Smooth muscle cell (in vitro differentiated cells): ENCODE measurements around the gene LYPD8. TPM values are rescaled to one million over a fixed set of nuclear protein-coding genes. Genes with fewer than 3 reads are reported as not detected.

Experiments
- DNase-seq: peaks from one replicate; lab custom pipeline; 2025; ENCODE audit not compliant: unreplicated experiment; lab: John Stamatoyannopoulos, UW
- H2AFZ ChIP-seq: fragments of 200-600 bp; sonication (generic); 2 replicates; pipeline ENCODE4 v1.6.0; 2016; ENCODE audit warnings: antibody characterized with exemption, low read depth, mild to moderate bottlenecking
- H3F3A ChIP-seq: fragments of 200-600 bp; sonication (generic); 2 replicates; pipeline ENCODE4 v1.6.0; 2017; ENCODE audit warnings: antibody characterized with exemption, low read depth
- H3K27ac ChIP-seq: fragments of 200-600 bp; sonication (generic); 2 replicates; pipeline ENCODE4 v1.5.1; 2016; ENCODE audit warnings: low read depth, mild to moderate bottlenecking
- H3K27me3 ChIP-seq: fragments of 200-600 bp; sonication (generic); 2 replicates; pipeline ENCODE4 v1.6.1; 2016; ENCODE audit warnings: low read depth, mild to moderate bottlenecking
- H3K36me3 ChIP-seq: fragments of 200-600 bp; sonication (generic); 2 replicates; pipeline ENCODE4 v1.5.1; 2016; ENCODE audit warnings: low read depth
- H3K4me1 ChIP-seq: fragments of 200-600 bp; sonication (generic); 2 replicates; pipeline ENCODE4 v1.5.1; 2016; ENCODE audit warnings: low read depth
- H3K4me2 ChIP-seq: fragments of 200-600 bp; sonication (generic); 2 replicates; pipeline ENCODE4 v1.6.0; 2016; ENCODE audit warnings: mild to moderate bottlenecking
- H3K4me3 ChIP-seq: fragments of 200-600 bp; sonication (generic); 2 replicates; pipeline ENCODE4 v1.5.1; 2016; ENCODE audit warnings: mild to moderate bottlenecking
- H3K79me2 ChIP-seq: fragments of 200-600 bp; sonication (generic); 2 replicates; pipeline ENCODE4 v1.6.0; 2016; ENCODE audit warnings: low read depth, mild to moderate bottlenecking
- H3K9ac ChIP-seq: fragments of 200-600 bp; sonication (generic); 2 replicates; pipeline ENCODE4 v1.6.0; 2016; ENCODE audit warnings: low read depth
- H3K9me3 ChIP-seq: fragments of 200-600 bp; sonication (generic); replicated peaks from 2 replicates; pipeline ENCODE4 v1.5.1; 2016; ENCODE audit warnings: low read depth
- H4K20me1 ChIP-seq: fragments of 200-600 bp; sonication (generic); 2 replicates; pipeline ENCODE4 v1.6.0; 2016; ENCODE audit warnings: low read depth
- CTCF ChIP-seq: fragments of 200-600 bp; sonication (generic); IDR thresholded peaks from 2 replicates; pipeline ENCODE4 v1.5.1; 2017; ENCODE audit warnings: borderline replicate concordance, mild to moderate bottlenecking, antibody characterized with exemption; ENCODE audit not compliant: insufficient read depth, poor library complexity, severe bottlenecking
- WGBS: methylation state at CpG from one replicate; pipeline ENCODE4 v1.1.7; 2016; ENCODE audit warnings: low lambda C conversion rate; 5-methylcytosine and 5-hydroxymethylcytosine counted together
- polyA plus RNA-seq: library from polyadenylated mRNA; unstranded; fragments of >200 nt; fragmentation: Nextera tagmentation; extraction: Ambion mirVana; gene quantifications from 2 replicates; pipeline ENCODE4 v1.2.1, GENCODE V29; 2016
- total RNA-seq: library from RNA; depleted of rRNA; stranded (reverse); fragments of >200 nt; gene quantifications from 2 replicates; pipeline ENCODE4 v1.2.3, GENCODE V29; 2014

LYPD8 gene
- total and polyA plus RNA-seq, 2 experiments from 2014 or later, result not detected

- 56% methylated on average over 1 of the region's 1 CpG for WGBS
- no peak for DNase-seq
- H3K27me3 ChIP-seq, result no peaks in the 10 kb centered on the region
- no peak for TF ChIP-seq CTCF
- H3K4me3 ChIP-seq, result no peak overlapping the region
- H3K79me2 ChIP-seq, result no peaks in the 10 kb centered on the region
- H3K4me2 ChIP-seq, result no peak overlapping the region
- no peaks in the 10 kb centered on the region for H3K4me1 ChIP-seq
- H3K36me3 ChIP-seq, result no peaks in the 10 kb centered on the region
- peaks cover 24% of the 10 kb centered on the region for H3K9me3 ChIP-seq
- no peaks in the 10 kb centered on the region for H4K20me1 ChIP-seq
- H2AFZ ChIP-seq, result no peak overlapping the region
- H3K27ac ChIP-seq, result no peak overlapping the region
- no peaks in the 10 kb centered on the region for H3F3A ChIP-seq
- H3K9ac ChIP-seq, result no peak overlapping the region
These were observed 56.5 kb downstream of the LYPD8 start for GRCh38 chr1:248699099-248699498.

GRCh38 chr1:248697907-248698306 lies 57.7 kb downstream of the LYPD8 start:
- TF ChIP-seq CTCF, result no peak
- no peak overlapping the region for H3K4me3 ChIP-seq
- H3K27me3 ChIP-seq, result no peaks in the 10 kb centered on the region
- H4K20me1 ChIP-seq, result no peaks in the 10 kb centered on the region
- 73% methylated on average over 6 of the region's 6 CpGs for WGBS
- H3K4me1 ChIP-seq, result no peaks in the 10 kb centered on the region
- H3K4me2 ChIP-seq, result no peak overlapping the region
- H3K27ac ChIP-seq, result no peak overlapping the region
- no peaks in the 10 kb centered on the region for H3F3A ChIP-seq
- H3K9ac ChIP-seq, result no peak overlapping the region
- no peak overlapping the region for H2AFZ ChIP-seq
- H3K36me3 ChIP-seq, result no peaks in the 10 kb centered on the region
- peaks cover 24% of the 10 kb centered on the region for H3K9me3 ChIP-seq
- no peak for DNase-seq
- H3K79me2 ChIP-seq, result no peaks in the 10 kb centered on the region

- H3K4me3 ChIP-seq, result no peak overlapping the region
- H3K79me2 ChIP-seq, result no peaks in the 10 kb centered on the region
- DNase-seq, result no peak
- TF ChIP-seq CTCF, result no peak
- H3K9me3 ChIP-seq, result peaks cover 24% of the 10 kb centered on the region
- 68% methylated on average over 3 of the region's 3 CpGs for WGBS
- no peak overlapping the region for H2AFZ ChIP-seq
- H3F3A ChIP-seq, result no peaks in the 10 kb centered on the region
- no peaks in the 10 kb centered on the region for H3K27me3 ChIP-seq
- H3K4me2 ChIP-seq, result no peak overlapping the region
- H4K20me1 ChIP-seq, result no peaks in the 10 kb centered on the region
- no peaks in the 10 kb centered on the region for H3K36me3 ChIP-seq
- H3K27ac ChIP-seq, result no peak overlapping the region
- H3K4me1 ChIP-seq, result no peaks in the 10 kb centered on the region
- H3K9ac ChIP-seq, result no peak overlapping the region
These were observed 58.8 kb downstream of the LYPD8 start for GRCh38 chr1:248696774-248697173.

GRCh38 chr1:248696261-248696660 lies 59.3 kb downstream of the LYPD8 start:
- TF ChIP-seq CTCF, result no peak
- no peak overlapping the region for H3K27ac ChIP-seq
- H3K9ac ChIP-seq, result no peak overlapping the region

More at GRCh38 chr1:248696261-248696660, 59.3 kb downstream of the LYPD8 start:
- Histone ChIP-seq H3K4me2 (no peak overlapping the region), H3K27me3 (no peaks in the 10 kb centered on the region), H2AFZ (no peak overlapping the region), H3K9me3 (peaks cover 24% of the 10 kb centered on the region), H3K36me3 (no peaks in the 10 kb centered on the region), H3K4me1 (no peaks in the 10 kb centered on the region), H3F3A (no peaks in the 10 kb centered on the region), H3K4me3 (no peak overlapping the region), H4K20me1 (no peaks in the 10 kb centered on the region), H3K79me2 (no peaks in the 10 kb centered on the region)
- no peak for DNase-seq
- 58% methylated on average over 3 of the region's 3 CpGs for WGBS
